K562 (cell line): ENCODE data around the gene ELF2. TPM values are rescaled to one million over a fixed set of nuclear protein-coding genes. Genes with fewer than 3 reads are reported as not detected.

Experiments
- ATF7 ChIP-seq: fragments of 450-650 bp; IDR thresholded peaks from 2 replicates; pipeline ENCODE4 v1.7.1; 2014; ENCODE audit warnings: mild to moderate bottlenecking, moderate library complexity
- BACH1 ChIP-seq: fragments of 200-800 bp; sonication (Bioruptor generic); IDR thresholded peaks from 2 replicates; pipeline ENCODE4 v1.6.1; 2016; ENCODE audit warnings: missing genetic modification characterization, missing compliant biosample characterization
- FOXM1 ChIP-seq, 2 experiments: fragments of 450-650 bp in 1 of 2; sonication (generic) in 1 of 2; formaldehyde crosslinking in 1 of 2; IDR thresholded peaks; 2 replicates each; pipeline versions ENCODE4 v1.6.1 to v1.9.0; 2017 to 2022; ENCODE audit warnings: low read depth in 2 of 2, mild to moderate bottlenecking in 2 of 2, missing genetic modification reagents in 1 of 2, moderate library complexity in 1 of 2
- GABPA ChIP-seq: fragments of 200-800 bp; sonication (Bioruptor generic); conservative IDR thresholded peaks from 2 replicates; pipeline ENCODE4 v1.6.1; 2016; ENCODE audit warnings: low read depth, missing genetic modification characterization, missing compliant biosample characterization
- POLR3A ChIP-seq: IDR thresholded peaks from 2 replicates; pipeline ENCODE4 v1.6.1; 2011; ENCODE audit warnings: borderline replicate concordance, mild to moderate bottlenecking, moderate library complexity; ENCODE audit not compliant: insufficient read length, insufficient read depth; ENCODE audit errors: extremely low read depth
- POLR3G ChIP-seq: IDR thresholded peaks from 2 replicates; pipeline ENCODE4 v1.6.1; 2011; ENCODE audit not compliant: insufficient read length, insufficient replicate concordance; ENCODE audit errors: extremely low read depth
- TAF7 ChIP-seq: fragments of 450-650 bp; IDR thresholded peaks from 2 replicates; pipeline ENCODE4 v1.6.1; 2016; ENCODE audit warnings: missing genetic modification characterization, missing compliant biosample characterization
- TCF7 ChIP-seq: sonication (generic); IDR thresholded peaks from 2 replicates; pipeline ENCODE4 v1.6.1; 2016; ENCODE audit warnings: antibody characterized with exemption, borderline replicate concordance
- ZNF140 ChIP-seq: fragments of 250-450 bp; sonication (Bioruptor Pico); IDR thresholded peaks from 2 replicates; pipeline ENCODE4 v1.8.0; 2021; ENCODE audit warnings: moderate library complexity, mild to moderate bottlenecking, inconsistent platforms
- ZNF282 ChIP-seq: sonication (generic); formaldehyde crosslinking; IDR thresholded peaks from 2 replicates; pipeline ENCODE4 v1.8.1; 2023; ENCODE audit warnings: missing genetic modification reagents
- ZNF518B ChIP-seq: fragments of 250-450 bp; sonication (Bioruptor Pico); IDR thresholded peaks from 2 replicates; pipeline ENCODE4 v1.5.0; 2021; ENCODE audit warnings: mild to moderate bottlenecking, moderate library complexity
- polyA plus RNA-seq, 8 experiments: library from polyadenylated mRNA; depleted of rRNA in 4 of 8; stranded (reverse) in 5 of 8; unstranded in 3 of 8; fragments of >200 nt; fragmentation: Nextera tagmentation in 2 of 8; fragmentation: Illumina TruSeq in 1 of 8; extraction: Ambion mirVana in 2 of 8; extraction: Trizol in 1 of 8; gene quantifications; 2 replicates each; pipeline versions ENCODE4 v1.2.1 to v1.2.3, GENCODE V29; 2011 to 2014; ENCODE audit warnings: inconsistent platforms in 1 of 8, missing spikeins in 1 of 8
- total RNA-seq, 7 experiments: library from RNA; depleted of rRNA in 6 of 7; stranded (reverse); fragments of >200 nt in 6 of 7; fragmentation: Illumina TruSeq in 2 of 7; extraction: Trizol in 2 of 7; gene quantifications; 2 replicates each; pipeline versions ENCODE4 v1.2.1 to v1.2.3, GENCODE V29; 2011 to 2021; ENCODE audit warnings: low replicate concordance in 1 of 7
- TF ChIP-seq, protein P1 (sequence below), 2 experiments: fragments of 450-650 bp; IDR thresholded peaks; 2 replicates each; pipeline ENCODE4 v1.6.1; 2016; ENCODE audit warnings: mild to moderate bottlenecking in 2 of 2, borderline replicate concordance in 1 of 2, low read depth in 1 of 2, moderate library complexity in 1 of 2
- TF ChIP-seq, protein P2 (sequence below), 3 experiments: IDR thresholded peaks in 2 of 3; conservative IDR thresholded peaks in 1 of 3; 2 replicates each; pipeline ENCODE4 v1.5.1; 2011 to 2012; ENCODE audit warnings: low read length in 3 of 3, mild to moderate bottlenecking in 3 of 3, control low read depth in 2 of 3, improper control_type of control experiment in 1 of 3, inconsistent platforms in 1 of 3, low read depth in 1 of 3, mixed read lengths in 1 of 3, moderate library complexity in 1 of 3; ENCODE audit not compliant: insufficient read depth in 2 of 3

ELF2 gene
- total and polyA plus RNA-seq, 9 of the 15 experiments (the other 6 are each of a cell fraction or from before 2014, with no cell fraction given), result 9.4 to 58.7 (median 41.6) TPM

DNA sequence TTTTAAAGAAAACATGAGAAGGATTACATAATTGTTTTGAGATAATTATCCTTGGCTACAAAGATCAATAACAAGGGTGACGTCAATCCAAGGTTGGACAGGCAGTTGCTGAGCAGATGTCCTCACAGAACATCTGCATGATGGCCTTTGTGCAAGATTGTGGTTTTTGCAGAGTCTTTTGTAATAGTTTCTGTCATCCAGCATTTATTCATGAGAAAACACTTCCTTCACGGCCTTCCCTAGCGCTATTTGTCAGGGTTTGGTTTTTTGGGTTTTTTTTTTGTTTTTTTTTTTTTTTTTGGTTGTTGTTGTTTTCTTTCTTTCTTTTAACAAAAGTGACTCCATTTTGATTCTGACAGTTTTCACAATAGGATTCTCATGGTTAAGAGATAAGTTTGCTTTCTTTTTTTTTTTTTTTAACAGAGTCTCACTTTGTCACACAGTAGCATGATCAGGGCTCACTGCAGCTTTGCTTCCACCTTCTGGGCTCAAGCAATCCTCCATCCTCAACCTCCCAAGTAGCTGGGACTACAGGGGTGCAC is 31.5 kb upstream of the ELF2 start (continued):
- TF ChIP-seq ZNF518B, result no peak
- TF ChIP-seq POLR3G, result no peak
- TF ChIP-seq TCF7, result no peak
- TF ChIP-seq FOXM1 (IDR thresholded peaks at IDR 0.05; ENCODE audit: low read depth), result no peak
- TF ChIP-seq FOXM1 (CRISPR knock-in tag; IDR thresholded peaks at IDR 0.05; ENCODE audit: low read depth), result no peak
- TF ChIP-seq GABPA (tag), result peak; percentile 49
- TF ChIP-seq, protein P1, sequence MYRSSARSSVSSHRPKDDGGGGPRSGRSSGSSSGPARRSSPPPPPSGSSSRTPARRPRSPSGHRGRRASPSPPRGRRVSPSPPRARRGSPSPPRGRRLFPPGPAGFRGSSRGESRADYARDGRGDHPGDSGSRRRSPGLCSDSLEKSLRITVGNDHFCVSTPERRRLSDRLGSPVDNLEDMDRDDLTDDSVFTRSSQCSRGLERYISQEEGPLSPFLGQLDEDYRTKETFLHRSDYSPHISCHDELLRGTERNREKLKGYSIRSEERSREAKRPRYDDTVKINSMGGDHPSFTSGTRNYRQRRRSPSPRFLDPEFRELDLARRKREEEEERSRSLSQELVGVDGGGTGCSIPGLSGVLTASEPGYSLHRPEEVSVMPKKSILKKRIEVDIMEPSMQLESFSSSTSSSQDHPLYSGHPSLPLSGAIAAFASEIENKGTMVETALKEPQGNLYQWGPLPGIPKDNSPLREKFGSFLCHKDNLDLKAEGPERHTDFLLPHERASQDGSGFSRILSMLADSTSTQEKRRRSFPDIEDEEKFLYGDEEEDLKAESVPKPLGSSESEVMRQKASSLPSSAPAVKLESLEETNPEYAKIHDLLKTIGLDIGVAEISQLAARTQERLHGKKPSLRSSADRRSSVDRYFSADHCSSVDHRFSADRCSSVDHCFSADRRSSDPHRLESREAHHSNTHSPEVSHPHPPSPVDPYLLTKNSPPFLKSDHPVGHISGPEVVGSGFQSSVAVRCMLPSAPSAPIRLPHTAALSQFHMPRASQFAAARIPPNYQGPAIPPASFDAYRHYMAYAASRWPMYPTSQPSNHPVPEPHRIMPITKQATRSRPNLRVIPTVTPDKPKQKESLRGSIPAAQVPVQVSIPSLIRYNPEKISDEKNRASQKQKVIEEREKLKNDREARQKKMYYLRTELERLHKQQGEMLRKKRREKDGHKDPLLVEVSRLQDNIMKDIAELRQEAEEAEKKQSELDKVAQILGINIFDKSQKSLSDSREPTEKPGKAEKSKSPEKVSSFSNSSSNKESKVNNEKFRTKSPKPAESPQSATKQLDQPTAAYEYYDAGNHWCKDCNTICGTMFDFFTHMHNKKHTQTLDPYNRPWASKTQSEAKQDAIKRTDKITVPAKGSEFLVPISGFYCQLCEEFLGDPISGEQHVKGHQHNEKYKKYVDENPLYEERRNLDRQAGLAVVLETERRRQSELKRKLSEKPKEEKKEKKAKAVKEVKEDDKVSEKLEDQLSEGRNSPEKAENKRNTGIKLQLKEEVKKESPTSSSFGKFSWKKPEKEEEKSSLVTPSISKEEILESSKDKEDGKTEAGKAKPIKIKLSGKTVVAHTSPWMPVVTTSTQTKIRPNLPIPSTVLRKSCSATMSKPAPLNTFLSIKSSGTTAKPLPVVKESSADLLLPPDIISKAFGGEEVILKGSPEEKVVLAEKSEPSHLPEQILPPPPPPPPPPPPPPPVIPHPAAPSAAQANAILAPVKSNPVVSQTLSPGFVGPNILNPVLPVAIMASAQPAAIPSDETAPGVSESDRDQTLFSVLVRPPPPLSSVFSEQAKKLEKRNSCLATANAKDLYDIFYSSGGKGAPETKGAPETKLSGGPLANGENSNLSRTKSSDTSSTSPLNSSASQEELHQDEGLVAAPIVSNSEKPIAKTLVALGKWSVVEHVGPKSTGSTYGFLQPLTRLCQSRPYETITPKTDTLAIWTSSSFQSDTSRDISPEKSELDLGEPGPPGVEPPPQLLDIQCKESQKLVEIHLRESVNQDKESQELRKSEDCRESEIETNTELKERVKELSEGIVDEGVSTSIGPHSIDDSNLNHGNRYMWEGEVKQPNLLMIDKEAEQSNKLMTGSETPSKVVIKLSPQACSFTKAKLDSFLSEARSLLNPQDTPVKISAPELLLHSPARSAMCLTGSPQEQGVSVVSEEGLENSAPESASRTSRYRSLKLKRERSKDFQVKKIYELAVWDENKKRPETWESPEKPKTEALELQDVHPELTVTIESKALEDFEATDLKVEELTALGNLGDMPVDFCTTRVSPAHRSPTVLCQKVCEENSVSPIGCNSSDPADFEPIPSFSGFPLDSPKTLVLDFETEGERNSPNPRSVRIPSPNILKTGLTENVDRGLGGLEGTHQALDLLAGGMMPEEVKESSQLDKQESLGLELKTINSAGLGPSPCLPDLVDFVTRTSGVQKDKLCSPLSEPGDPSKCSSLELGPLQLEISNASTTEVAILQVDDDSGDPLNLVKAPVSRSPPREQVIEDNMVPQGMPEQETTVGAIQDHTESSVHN (IDR thresholded peaks at IDR 0.05; ENCODE audit: borderline replicate concordance in 1 of 2, low read depth in 1 of 2), result no peak
- no peak for TF ChIP-seq ZNF140 (CRISPR knock-in tag)
- TF ChIP-seq BACH1 (tag), result peak; percentile 90
- TF ChIP-seq ZNF282 (CRISPR knock-in tag), result no peak
- peak; percentile 74; the same call in 1 of the 2 replicates for TF ChIP-seq TAF7 (tag)
- TF ChIP-seq POLR3A, result no peak
- TF ChIP-seq, protein P2, sequence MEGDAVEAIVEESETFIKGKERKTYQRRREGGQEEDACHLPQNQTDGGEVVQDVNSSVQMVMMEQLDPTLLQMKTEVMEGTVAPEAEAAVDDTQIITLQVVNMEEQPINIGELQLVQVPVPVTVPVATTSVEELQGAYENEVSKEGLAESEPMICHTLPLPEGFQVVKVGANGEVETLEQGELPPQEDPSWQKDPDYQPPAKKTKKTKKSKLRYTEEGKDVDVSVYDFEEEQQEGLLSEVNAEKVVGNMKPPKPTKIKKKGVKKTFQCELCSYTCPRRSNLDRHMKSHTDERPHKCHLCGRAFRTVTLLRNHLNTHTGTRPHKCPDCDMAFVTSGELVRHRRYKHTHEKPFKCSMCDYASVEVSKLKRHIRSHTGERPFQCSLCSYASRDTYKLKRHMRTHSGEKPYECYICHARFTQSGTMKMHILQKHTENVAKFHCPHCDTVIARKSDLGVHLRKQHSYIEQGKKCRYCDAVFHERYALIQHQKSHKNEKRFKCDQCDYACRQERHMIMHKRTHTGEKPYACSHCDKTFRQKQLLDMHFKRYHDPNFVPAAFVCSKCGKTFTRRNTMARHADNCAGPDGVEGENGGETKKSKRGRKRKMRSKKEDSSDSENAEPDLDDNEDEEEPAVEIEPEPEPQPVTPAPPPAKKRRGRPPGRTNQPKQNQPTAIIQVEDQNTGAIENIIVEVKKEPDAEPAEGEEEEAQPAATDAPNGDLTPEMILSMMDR (IDR thresholded peaks at IDR 0.05 in 2 of 3, conservative IDR thresholded peaks at IDR 0.05 in 1 of 3; ENCODE audit: insufficient read depth in 2 of 3, low read depth in 1 of 3, low read length in 3 of 3), result no peak
- TF ChIP-seq ATF7, result peak; percentile 69; the same call in 1 of the 2 replicates
